GM08714 (cell line): ENCODE data around the gene EPB42.

Experiments
- H3K4me3 ChIP-seq: fragments of 200-500 bp; sonication (Bioruptor generic); 2 replicates; pipeline ENCODE4 v1.5.1; 2014; ENCODE audit warnings: mild to moderate bottlenecking, low read length, inconsistent platforms
- ZNF274 ChIP-seq: IDR thresholded peaks from 2 replicates; pipeline ENCODE4 v1.6.1; 2012; ENCODE audit warnings: mild to moderate bottlenecking, low read depth, low read length

EPB42 gene

GRCh38 chr15:43250785-43251184 is 30.0 kb upstream of the EPB42 start:
- H3K4me3 ChIP-seq: no peak overlapping the region
- no peak for TF ChIP-seq ZNF274

- peak overlapping the region; percentile 5; the same call in 1 of the 2 replicates for H3K4me3 ChIP-seq
- no peak for TF ChIP-seq ZNF274
Observed at GRCh38 chr15:43249699-43250203, 28.9 kb upstream of the EPB42 start.

- no peak for TF ChIP-seq ZNF274
- peak overlapping the region; percentile 5; the same call in 1 of the 2 replicates for H3K4me3 ChIP-seq
Observed at GRCh38 chr15:43249236-43249635, 28.4 kb upstream of the EPB42 start.

GRCh38 chr15:43246261-43246774 is 25.5 kb upstream of the EPB42 start:
- no peak overlapping the region for H3K4me3 ChIP-seq
- no peak for TF ChIP-seq ZNF274

GRCh38 chr15:43244092-43244491 is 23.3 kb upstream of the EPB42 start:
- no peak for TF ChIP-seq ZNF274
- H3K4me3 ChIP-seq: no peak overlapping the region

- TF ChIP-seq ZNF274: no peak
- no peak overlapping the region for H3K4me3 ChIP-seq
Observed at GRCh38 chr15:43243020-43243645, 22.3 kb upstream of the EPB42 start.

GRCh38 chr15:43242616-43243015 is 21.8 kb upstream of the EPB42 start:
- TF ChIP-seq ZNF274: no peak
- H3K4me3 ChIP-seq: no peak overlapping the region

- H3K4me3 ChIP-seq: no peak overlapping the region
Observed at GRCh38 chr15:43241100-43241499, 20.3 kb upstream of the EPB42 start.

GRCh38 chr15:43239732-43240491 is 19.1 kb upstream of the EPB42 start:
- no peak overlapping the region; the same call in 1 of the 2 replicates for H3K4me3 ChIP-seq
- no peak for TF ChIP-seq ZNF274

More at GRCh38 chr15:43241100-43241499, 20.3 kb upstream of the EPB42 start:
- TF ChIP-seq ZNF274: no peak

GRCh38 chr15:43238671-43239131 is 17.9 kb upstream of the EPB42 start:
- TF ChIP-seq ZNF274: no peak
- H3K4me3 ChIP-seq: no peak overlapping the region

- no peak overlapping the region for H3K4me3 ChIP-seq
- TF ChIP-seq ZNF274: no peak
Observed at GRCh38 chr15:43237842-43238470, 17.1 kb upstream of the EPB42 start.

GRCh38 chr15:43235536-43235935 is 14.7 kb upstream of the EPB42 start:
- no peak for TF ChIP-seq ZNF274
- no peak overlapping the region for H3K4me3 ChIP-seq

- no peak for TF ChIP-seq ZNF274
- H3K4me3 ChIP-seq: no peak overlapping the region
Observed at GRCh38 chr15:43232289-43232874, 11.6 kb upstream of the EPB42 start.

GRCh38 chr15:43230640-43231115 is 9.9 kb upstream of the EPB42 start:
- H3K4me3 ChIP-seq: no peak overlapping the region
- TF ChIP-seq ZNF274: no peak
